IMR-90 (cell line): ENCODE data around the gene SETD9. TPM values are rescaled to one million over a fixed set of nuclear protein-coding genes. Genes with fewer than 3 reads are reported as not detected.

Source experiments
- ATAC-seq: fragments of 200-7000 bp; cut with Tn5 transposase; 2 replicates; pipeline ENCODE4 v1.9.1; 2020; ENCODE audit warnings: low read depth, mild to moderate bottlenecking, moderate library complexity
- BruUV-seq: library from RNA; stranded (reverse); fragments of 400-500 nt; replicated peaks from 2 replicates; lab custom pipeline; 2021; lab: Mats Ljungman, UMichigan
- CTCF ChIA-PET: fragments of 300-600 bp; formaldehyde crosslinking; extraction: SDS; loops from one replicate; lab custom pipeline; 2021; ENCODE audit warnings: antibody characterized with exemption; lab: Yijun Ruan, JAX
- POLR2A ChIA-PET: fragments of 300-600 bp; sonication (Branson Sonifier 250); formaldehyde crosslinking; loops from one replicate; lab custom pipeline; 2022; ENCODE audit warnings: antibody characterized with exemption; ENCODE audit not compliant: unreplicated experiment; lab: Charles Lee
- DNase-seq: peaks from one replicate; pipeline ENCODE4 v3.0.0; 2013
- H2AFZ ChIP-seq: replicated peaks from 2 replicates; pipeline ENCODE3; 2013; ENCODE audit warnings: low read length, mild to moderate bottlenecking; ENCODE audit not compliant: poor library complexity
- H2AK5ac ChIP-seq: 2 replicates; pipeline ENCODE4 v1.6.1; 2013; ENCODE audit warnings: low read depth, low read length, inconsistent platforms
- H2AK9ac ChIP-seq: replicated peaks from 2 replicates; pipeline ENCODE3; 2013; ENCODE audit warnings: mild to moderate bottlenecking, low read depth, low read length, moderate library complexity; ENCODE audit not compliant: poor library complexity
- H2BK120ac ChIP-seq: 2 replicates; pipeline ENCODE4 v1.6.1; 2013; ENCODE audit warnings: low read depth, low read length, inconsistent platforms
- H2BK15ac ChIP-seq: 3 replicates; pipeline ENCODE4 v1.6.1; 2013; ENCODE audit warnings: low read depth, low read length, inconsistent platforms
- H2BK20ac ChIP-seq: 2 replicates; pipeline ENCODE4 v1.6.1; 2013; ENCODE audit warnings: low read depth, mild to moderate bottlenecking, inconsistent platforms, low read length, moderate library complexity
- H2BK5ac ChIP-seq: 2 replicates; pipeline ENCODE4 v1.6.1; 2013; ENCODE audit warnings: mild to moderate bottlenecking, low read depth, low read length, inconsistent platforms; ENCODE audit not compliant: poor library complexity, severe bottlenecking
- H3K14ac ChIP-seq: replicated peaks from 2 replicates; pipeline ENCODE4 v1.6.1; 2013; ENCODE audit warnings: low read depth, low read length, inconsistent platforms
- H3K18ac ChIP-seq: 2 replicates; pipeline ENCODE4 v1.6.1; 2013; ENCODE audit warnings: low read depth, low read length, control low read depth
- H3K23ac ChIP-seq: 2 replicates; pipeline ENCODE4 v1.6.1; 2013; ENCODE audit warnings: low read depth, low read length, inconsistent platforms
- H3K27ac ChIP-seq: 2 replicates; pipeline ENCODE4 v1.5.1; 2013; ENCODE audit warnings: mild to moderate bottlenecking, control low read depth, low read length; ENCODE audit not compliant: insufficient read depth
- H3K27me3 ChIP-seq: 2 replicates; pipeline ENCODE4 v1.6.1; 2013; ENCODE audit warnings: low read length; ENCODE audit not compliant: control insufficient read depth, insufficient read depth
- H3K36me3 ChIP-seq: 2 replicates; pipeline ENCODE4 v1.6.1; 2013; ENCODE audit warnings: low read length, mixed read lengths; ENCODE audit not compliant: control insufficient read depth, insufficient read depth
- H3K4ac ChIP-seq: 2 replicates; pipeline ENCODE4 v1.6.1; 2013; ENCODE audit warnings: low read depth, low read length, inconsistent platforms
- H3K4me1 ChIP-seq: 2 replicates; pipeline ENCODE4 v1.6.1; 2013; ENCODE audit warnings: low read length, mixed read lengths; ENCODE audit not compliant: control insufficient read depth, insufficient read depth
- H3K4me2 ChIP-seq: 2 replicates; pipeline ENCODE4 v1.6.1; 2013; ENCODE audit warnings: low read depth, mild to moderate bottlenecking, control low read depth, low read length, moderate library complexity
- H3K4me3 ChIP-seq: 2 replicates; pipeline ENCODE4 v1.5.1; 2013; ENCODE audit warnings: low read depth, mild to moderate bottlenecking, control low read depth, low read length, moderate library complexity; ENCODE audit not compliant: insufficient read depth
- H3K56ac ChIP-seq: 2 replicates; pipeline ENCODE4 v1.6.1; 2013; ENCODE audit warnings: low read length, inconsistent platforms; ENCODE audit not compliant: insufficient read depth; ENCODE audit errors: extremely low read depth
- H3K79me1 ChIP-seq, 2 experiments: 2 replicates each; pipeline ENCODE4 v1.6.1; 2013; ENCODE audit warnings: low read length in 2 of 2, inconsistent platforms in 1 of 2, low read depth in 1 of 2
- H3K9ac ChIP-seq: 2 replicates; pipeline ENCODE4 v1.6.1; 2013; ENCODE audit warnings: low read depth, low read length, control low read depth
- H3K9me1 ChIP-seq: 2 replicates; pipeline ENCODE4 v1.6.1; 2013; ENCODE audit warnings: low read length, inconsistent platforms; ENCODE audit not compliant: insufficient read depth
- H3K9me3 ChIP-seq: 2 replicates; pipeline ENCODE4 v1.6.1; 2013; ENCODE audit warnings: low read length; ENCODE audit not compliant: control insufficient read depth, insufficient read depth
- H4K20me1 ChIP-seq: 2 replicates; pipeline ENCODE4 v1.6.1; 2013; ENCODE audit warnings: low read length, inconsistent platforms; ENCODE audit not compliant: insufficient read depth
- H4K5ac ChIP-seq: 2 replicates; pipeline ENCODE4 v1.6.1; 2013; ENCODE audit warnings: mild to moderate bottlenecking, low read depth, low read length, control low read depth
- H4K8ac ChIP-seq, 2 experiments: 2 replicates each; pipeline ENCODE4 v1.6.1; 2013; ENCODE audit warnings: low read depth in 2 of 2, low read length in 2 of 2, control low read depth in 1 of 2, inconsistent platforms in 1 of 2
- H4K91ac ChIP-seq: 2 replicates; pipeline ENCODE4 v1.6.1; 2013; ENCODE audit warnings: low read depth, low read length, inconsistent platforms; ENCODE audit not compliant: insufficient read depth
- BHLHE40 ChIP-seq: fragments of 150-350 bp; IDR thresholded peaks from 2 replicates; pipeline ENCODE4 v1.6.1; 2016; ENCODE audit warnings: mild to moderate bottlenecking, low read depth, low read length
- FOS ChIP-seq: fragments of 150-350 bp; IDR thresholded peaks from 2 replicates; pipeline ENCODE4 v1.6.1; 2016; ENCODE audit warnings: low read depth, low read length
- MAFK ChIP-seq: IDR thresholded peaks from 2 replicates; pipeline ENCODE4 v1.6.1; 2012; ENCODE audit warnings: low read depth, low read length, improper control_type of control experiment
- MAZ ChIP-seq: IDR thresholded peaks from 2 replicates; pipeline ENCODE4 v1.6.1; 2012; ENCODE audit warnings: low read depth, mild to moderate bottlenecking, low read length, improper control_type of control experiment, moderate library complexity, borderline replicate concordance
- MXI1 ChIP-seq: IDR thresholded peaks from 2 replicates; pipeline ENCODE4 v1.6.1; 2012; ENCODE audit warnings: low read depth, mild to moderate bottlenecking, low read length, moderate library complexity, borderline replicate concordance
- RAD21 ChIP-seq: IDR thresholded peaks from 2 replicates; pipeline ENCODE4 v1.6.1; 2012; ENCODE audit warnings: low read length, improper control_type of control experiment
- RCOR1 ChIP-seq: IDR thresholded peaks from 2 replicates; pipeline ENCODE4 v1.6.1; 2012; ENCODE audit warnings: mild to moderate bottlenecking, low read length, improper control_type of control experiment; ENCODE audit not compliant: insufficient replicate concordance
- RFX5 ChIP-seq: IDR thresholded peaks from 2 replicates; pipeline ENCODE4 v1.8.0; 2012; ENCODE audit warnings: low read depth, mild to moderate bottlenecking, low read length, moderate library complexity
- SMC3 ChIP-seq: fragments of 150-350 bp; IDR thresholded peaks from 2 replicates; pipeline ENCODE4 v1.6.1; 2016; ENCODE audit warnings: low read depth, mild to moderate bottlenecking, antibody characterized with exemption, low read length, moderate library complexity
- WGBS, 2 experiments: methylation state at CpG; one replicate each; pipeline versions ENCODE4 v1.1.5 to v1.1.7; 2013; ENCODE audit warnings: missing lambda C conversion rate in 2 of 2; ENCODE audit not compliant: insufficient read length in 1 of 2; ENCODE audit errors: extremely low coverage in 2 of 2; 5-methylcytosine and 5-hydroxymethylcytosine counted together
- dilution Hi-C: fragments of 300-500 bp; cut with HindIII; formaldehyde crosslinking; loops from one replicate; pipeline ENCODE4 v1.14.3; 2018; ENCODE audit warnings: low sequenced_read_pairs; ENCODE audit not compliant: unreplicated experiment
- in situ Hi-C: fragments of 300-500 bp; cut with MboI; formaldehyde crosslinking; loops from 3 replicates; pipeline ENCODE4 v1.14.3; 2019; ENCODE audit warnings: low sequenced_read_pairs, inconsistent platforms, mixed read lengths
- intact Hi-C: fragments of 100-400 bp; cut with micrococcal nuclease; formaldehyde crosslinking; loops from 2 replicates; pipeline ENCODE4 v1.10.0; 2022
- polyA plus RNA-seq, 3 experiments: library from polyadenylated mRNA; depleted of rRNA; stranded (reverse); fragments of >200 nt; gene quantifications; 2 replicates each; pipeline ENCODE4 v1.2.3, GENCODE V29; 2012; ENCODE audit warnings: low replicate concordance in 1 of 3
- total RNA-seq: library from RNA; depleted of rRNA; stranded (reverse); fragments of >200 nt; gene quantifications from 2 replicates; pipeline ENCODE4 v1.2.3, GENCODE V29; 2012
- TF ChIP-seq, protein P1 (sequence below): fragments of 150-350 bp; IDR thresholded peaks from 2 replicates; pipeline ENCODE4 v1.6.1; 2017; ENCODE audit warnings: mild to moderate bottlenecking, antibody characterized with exemption, low read length, low read depth
- TF ChIP-seq, protein P2 (sequence below): fragments of 150-350 bp; IDR thresholded peaks from 2 replicates; pipeline ENCODE4 v1.6.1; 2016; ENCODE audit warnings: low read depth, mild to moderate bottlenecking, low read length, moderate library complexity, borderline replicate concordance

SETD9 gene
- total and polyA plus RNA-seq, 2 of the 4 experiments (the other 2 are of a cell fraction): 3.9 to 8.1 TPM

DNA sequence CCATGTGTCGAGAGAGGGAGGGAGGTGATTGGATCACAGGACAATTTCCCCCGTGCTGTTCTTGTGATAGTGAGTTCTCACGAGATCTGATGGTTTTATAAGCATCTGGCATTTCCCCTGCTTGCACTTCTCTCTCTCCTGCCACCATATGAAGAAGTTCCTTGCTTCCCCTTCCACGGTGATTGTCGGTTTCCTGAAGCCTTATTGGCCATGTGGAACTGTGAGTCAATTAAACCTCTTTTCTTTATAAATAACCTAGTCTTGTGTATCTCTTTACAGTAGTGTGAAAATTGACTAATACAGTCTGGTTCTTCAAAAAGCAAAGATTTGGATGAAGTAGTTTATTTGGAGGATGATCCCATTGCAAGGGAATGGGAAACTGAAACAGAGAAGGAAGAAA lies 53.9 kb downstream of the SETD9 start:
- TF ChIP-seq, protein P1, sequence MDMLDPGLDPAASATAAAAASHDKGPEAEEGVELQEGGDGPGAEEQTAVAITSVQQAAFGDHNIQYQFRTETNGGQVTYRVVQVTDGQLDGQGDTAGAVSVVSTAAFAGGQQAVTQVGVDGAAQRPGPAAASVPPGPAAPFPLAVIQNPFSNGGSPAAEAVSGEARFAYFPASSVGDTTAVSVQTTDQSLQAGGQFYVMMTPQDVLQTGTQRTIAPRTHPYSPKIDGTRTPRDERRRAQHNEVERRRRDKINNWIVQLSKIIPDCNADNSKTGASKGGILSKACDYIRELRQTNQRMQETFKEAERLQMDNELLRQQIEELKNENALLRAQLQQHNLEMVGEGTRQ: no peak
- no peak for TF ChIP-seq MAFK
- TF ChIP-seq MXI1: no peak
- no peak for TF ChIP-seq MAZ
- TF ChIP-seq RAD21: no peak
- no peak for TF ChIP-seq SMC3
- no peak for TF ChIP-seq RFX5
- TF ChIP-seq, protein P2, sequence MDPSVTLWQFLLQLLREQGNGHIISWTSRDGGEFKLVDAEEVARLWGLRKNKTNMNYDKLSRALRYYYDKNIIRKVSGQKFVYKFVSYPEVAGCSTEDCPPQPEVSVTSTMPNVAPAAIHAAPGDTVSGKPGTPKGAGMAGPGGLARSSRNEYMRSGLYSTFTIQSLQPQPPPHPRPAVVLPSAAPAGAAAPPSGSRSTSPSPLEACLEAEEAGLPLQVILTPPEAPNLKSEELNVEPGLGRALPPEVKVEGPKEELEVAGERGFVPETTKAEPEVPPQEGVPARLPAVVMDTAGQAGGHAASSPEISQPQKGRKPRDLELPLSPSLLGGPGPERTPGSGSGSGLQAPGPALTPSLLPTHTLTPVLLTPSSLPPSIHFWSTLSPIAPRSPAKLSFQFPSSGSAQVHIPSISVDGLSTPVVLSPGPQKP: no peak
- TF ChIP-seq FOS: no peak
- no peak for TF ChIP-seq RCOR1
- TF ChIP-seq BHLHE40: no peak
- Histone ChIP-seq H4K20me1 (no peaks in the 10 kb centered on the region), H3K4ac (no peak overlapping the region), H3K27ac (no peak overlapping the region), H3K27me3 (peaks cover 46% of the 10 kb centered on the region), H2AFZ (no peak overlapping the region), H3K36me3 (no peaks in the 10 kb centered on the region), H2AK5ac (no peak overlapping the region), H3K56ac (no peak overlapping the region), H3K9ac (no peak overlapping the region), H4K8ac (no peak overlapping the region), H2AK9ac (no peak overlapping the region), H3K4me3 (no peak overlapping the region), H4K91ac (no peak overlapping the region), H3K14ac (no peak overlapping the region), H3K4me1 (no peaks in the 10 kb centered on the region), H3K9me1 (no peaks in the 10 kb centered on the region), H4K5ac (no peak overlapping the region), H2BK120ac (no peak overlapping the region), H3K23ac (no peak overlapping the region), H2BK20ac (no peak overlapping the region), H3K4me2 (no peak overlapping the region), H3K79me1 (no peaks in the 10 kb centered on the region), H3K9me3 (no peaks in the 10 kb centered on the region), H3K18ac (no peak overlapping the region), H2BK5ac (no peak overlapping the region), H2BK15ac (no peak overlapping the region)
- ATAC-seq: no peak
- dilution Hi-C loops (no loop called here), intact Hi-C loops (no loop called here), in situ Hi-C loops (no loop called here)
- no TSS peak for BruUV-seq
- CTCF ChIA-PET: no interaction called here
- POLR2A ChIA-PET: no interaction called here
- DNase-seq: no peak
- no CpG with 5 or more reads among the region's 5 CpGs for WGBS, 2 experiments
